Measurements from ENCODE around the gene GPR17. TPM values are rescaled to one million over a fixed set of nuclear protein-coding genes. Genes with fewer than 3 reads are reported as not detected.
A peak's percentile ranks its signal among the peaks of the same experiment; 100 is the strongest.

Gene GPR17
- total and polyA plus RNA-seq, 4 donors, result 0.03 to 0.14 (median 0.07) TPM; not detected in 1

DNA sequence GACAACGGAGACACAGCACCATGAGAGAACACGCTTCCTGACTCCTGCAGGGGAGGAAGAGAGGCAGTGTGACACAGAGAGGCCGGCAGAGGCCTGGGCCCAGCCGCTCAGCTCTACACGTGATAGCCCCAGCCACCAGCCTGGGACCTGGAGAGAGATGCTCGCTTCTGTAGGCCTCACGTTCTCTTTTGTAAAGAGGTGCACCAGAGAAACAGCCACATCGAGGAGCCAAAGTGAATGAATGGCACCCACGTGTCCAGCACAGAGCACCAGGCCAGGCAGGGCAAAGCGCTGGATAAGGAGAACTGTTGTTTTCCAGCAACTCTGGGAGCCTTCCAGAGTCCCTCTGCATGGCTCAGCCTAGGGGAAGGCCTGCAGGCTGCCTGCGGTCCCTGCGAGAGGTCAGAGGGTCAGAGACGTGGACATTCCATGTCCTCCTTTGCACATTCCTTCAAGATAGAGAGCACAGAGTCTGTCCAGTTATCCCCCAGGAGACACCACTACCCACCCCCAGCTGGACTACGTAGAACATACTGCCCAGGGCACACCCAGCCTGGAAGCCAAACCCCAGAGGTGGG is 15.2 kb downstream of the GPR17 start:
- peaks cover 23 to 47% (median 37%) of the 10 kb centered on the region in 4 donors for H3K4me1 ChIP-seq (ENCODE audit: control insufficient read depth in 4 of 4, insufficient read depth in 4 of 4, low read length in 3 of 4)
- no peaks in the 10 kb centered on the region for H3K27me3 ChIP-seq (ENCODE audit: control insufficient read depth in 4 of 4, insufficient read depth in 4 of 4, low read length in 3 of 4)
- no peaks in the 10 kb centered on the region for H3K9me3 ChIP-seq (ENCODE audit: control insufficient read depth in 4 of 4, low read length in 3 of 4)
- no peak overlapping the region for H3K4me3 ChIP-seq (ENCODE audit: low read depth in 1 of 3, low read length in 3 of 3)
- TF ChIP-seq NR2F2 (IDR thresholded peaks at IDR 0.05), result peak; percentile 84
- TF ChIP-seq RXRA (IDR thresholded peaks at IDR 0.05), result no peak
- H3K9ac ChIP-seq (ENCODE audit: low read depth in 1 of 2, low read length in 2 of 2), result no peak overlapping the region
- H3K27ac ChIP-seq (ENCODE audit: low read depth in 1 of 2, low read length in 2 of 2), result no peak overlapping the region
- H3K36me3 ChIP-seq (ENCODE audit: control insufficient read depth in 4 of 4, insufficient read depth in 3 of 4, low read depth in 1 of 4, low read length in 3 of 4), result no peaks in the 10 kb centered on the region
- 81% methylated on average over 14 of the region's 14 CpGs for WGBS
- no peak for DNase-seq (ENCODE audit: low spot score)

DNA sequence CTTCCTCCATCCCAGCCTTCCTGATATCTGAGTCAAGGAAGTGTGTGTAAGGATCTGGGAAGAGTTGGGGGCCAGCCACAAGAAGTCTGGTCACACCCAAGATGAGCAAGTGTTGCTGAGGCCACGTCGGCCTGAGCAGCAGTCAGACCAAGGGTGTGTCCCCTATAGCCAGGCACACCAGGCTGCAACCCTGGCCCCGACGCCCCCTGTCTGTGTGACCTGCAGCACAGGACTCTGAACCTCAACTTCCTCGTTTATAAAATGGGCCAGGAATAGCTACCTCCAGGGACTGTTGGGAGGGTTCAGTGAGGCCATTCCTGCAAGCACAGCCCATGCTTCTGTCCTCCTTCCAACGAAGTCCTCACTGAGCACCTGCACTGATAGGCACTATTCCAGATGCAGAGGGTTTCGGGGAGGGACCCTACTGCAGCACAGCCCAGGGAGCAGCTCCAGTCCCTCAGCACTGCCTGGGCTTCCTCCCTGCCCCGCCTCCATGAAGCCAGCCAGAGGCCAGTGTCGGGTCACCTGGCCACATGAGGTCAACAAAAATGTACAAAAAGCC is 16.1 kb downstream of the GPR17 start:
- TF ChIP-seq NR2F2 (IDR thresholded peaks at IDR 0.05), result peak; percentile 12
- no peak for TF ChIP-seq FOXA2 (IDR thresholded peaks at IDR 0.05)
- peak in 1 of 2 donors; percentile 67 for TF ChIP-seq RXRA (IDR thresholded peaks at IDR 0.05)
- no peak for TF ChIP-seq YY1 (IDR thresholded peaks at IDR 0.05)
- no peak for TF ChIP-seq TAF1 (conservative IDR thresholded peaks at IDR 0.05)
- TF ChIP-seq SP1 (IDR thresholded peaks at IDR 0.05), result no peak
- TF ChIP-seq, protein P1, sequence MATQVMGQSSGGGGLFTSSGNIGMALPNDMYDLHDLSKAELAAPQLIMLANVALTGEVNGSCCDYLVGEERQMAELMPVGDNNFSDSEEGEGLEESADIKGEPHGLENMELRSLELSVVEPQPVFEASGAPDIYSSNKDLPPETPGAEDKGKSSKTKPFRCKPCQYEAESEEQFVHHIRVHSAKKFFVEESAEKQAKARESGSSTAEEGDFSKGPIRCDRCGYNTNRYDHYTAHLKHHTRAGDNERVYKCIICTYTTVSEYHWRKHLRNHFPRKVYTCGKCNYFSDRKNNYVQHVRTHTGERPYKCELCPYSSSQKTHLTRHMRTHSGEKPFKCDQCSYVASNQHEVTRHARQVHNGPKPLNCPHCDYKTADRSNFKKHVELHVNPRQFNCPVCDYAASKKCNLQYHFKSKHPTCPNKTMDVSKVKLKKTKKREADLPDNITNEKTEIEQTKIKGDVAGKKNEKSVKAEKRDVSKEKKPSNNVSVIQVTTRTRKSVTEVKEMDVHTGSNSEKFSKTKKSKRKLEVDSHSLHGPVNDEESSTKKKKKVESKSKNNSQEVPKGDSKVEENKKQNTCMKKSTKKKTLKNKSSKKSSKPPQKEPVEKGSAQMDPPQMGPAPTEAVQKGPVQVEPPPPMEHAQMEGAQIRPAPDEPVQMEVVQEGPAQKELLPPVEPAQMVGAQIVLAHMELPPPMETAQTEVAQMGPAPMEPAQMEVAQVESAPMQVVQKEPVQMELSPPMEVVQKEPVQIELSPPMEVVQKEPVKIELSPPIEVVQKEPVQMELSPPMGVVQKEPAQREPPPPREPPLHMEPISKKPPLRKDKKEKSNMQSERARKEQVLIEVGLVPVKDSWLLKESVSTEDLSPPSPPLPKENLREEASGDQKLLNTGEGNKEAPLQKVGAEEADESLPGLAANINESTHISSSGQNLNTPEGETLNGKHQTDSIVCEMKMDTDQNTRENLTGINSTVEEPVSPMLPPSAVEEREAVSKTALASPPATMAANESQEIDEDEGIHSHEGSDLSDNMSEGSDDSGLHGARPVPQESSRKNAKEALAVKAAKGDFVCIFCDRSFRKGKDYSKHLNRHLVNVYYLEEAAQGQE (IDR thresholded peaks at IDR 0.05), result no peak
- Histone ChIP-seq H3K27me3 (ENCODE audit: control insufficient read depth in 4 of 4, insufficient read depth in 4 of 4, low read length in 3 of 4) (no peaks in the 10 kb centered on the region), H3K9me3 (ENCODE audit: control insufficient read depth in 4 of 4, low read length in 3 of 4) (no peaks in the 10 kb centered on the region), H3K36me3 (ENCODE audit: control insufficient read depth in 4 of 4, insufficient read depth in 3 of 4, low read depth in 1 of 4, low read length in 3 of 4) (no peaks in the 10 kb centered on the region), H3K4me1 (ENCODE audit: control insufficient read depth in 4 of 4, insufficient read depth in 4 of 4, low read length in 3 of 4) (peaks cover 23 to 55% (median 40%) of the 10 kb centered on the region in 4 donors), H3K9ac (ENCODE audit: low read depth in 1 of 2, low read length in 2 of 2) (no peak overlapping the region), H3K4me3 (ENCODE audit: low read depth in 1 of 3, low read length in 3 of 3) (no peak overlapping the region), H3K27ac (ENCODE audit: low read depth in 1 of 2, low read length in 2 of 2) (no peak overlapping the region)
- 42% methylated on average over 9 of the region's 9 CpGs for WGBS
- no peak for DNase-seq (ENCODE audit: low spot score)

DNA sequence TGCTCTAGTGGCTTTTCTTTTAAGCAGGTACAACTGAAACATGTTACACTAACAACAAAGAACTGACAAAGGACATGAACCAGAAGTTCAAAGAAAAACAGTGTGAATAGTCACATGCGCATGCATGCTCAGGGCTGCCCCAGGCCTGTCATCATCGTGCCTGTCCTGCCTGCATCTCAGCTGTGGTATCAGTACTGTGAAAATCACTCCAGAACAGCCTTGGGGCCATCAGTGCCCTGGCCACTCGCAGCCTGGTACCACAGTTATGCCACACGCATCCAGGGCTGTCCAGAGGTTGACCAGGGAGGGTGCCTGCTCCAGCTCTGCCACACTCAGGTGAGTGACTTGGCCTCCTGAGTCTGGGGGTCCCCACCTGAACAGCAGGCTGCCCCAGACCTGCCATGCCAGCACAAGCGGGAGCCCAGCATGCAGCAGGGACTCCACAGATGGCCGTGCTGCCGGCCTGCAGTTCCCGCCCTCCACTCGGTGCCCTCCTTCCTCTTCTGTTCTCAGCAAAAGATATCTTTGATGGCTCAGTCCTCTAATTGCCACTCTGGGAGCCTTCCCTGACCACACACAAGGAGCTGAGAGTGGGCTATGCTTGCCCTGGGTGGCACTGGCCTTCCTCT is 17.1 kb downstream of the GPR17 start:
- TF ChIP-seq HNF4G (IDR thresholded peaks at IDR 0.05), result no peak
- peak in 1 of 2 donors; percentile 29 for TF ChIP-seq RXRA (IDR thresholded peaks at IDR 0.05)
- Histone ChIP-seq H3K27ac (ENCODE audit: low read depth in 1 of 2, low read length in 2 of 2) (peak overlapping the region in 1 of 2 donors; percentile 52), H3K36me3 (ENCODE audit: control insufficient read depth in 4 of 4, insufficient read depth in 3 of 4, low read depth in 1 of 4, low read length in 3 of 4) (no peaks in the 10 kb centered on the region), H3K9ac (ENCODE audit: low read depth in 1 of 2, low read length in 2 of 2) (no peak overlapping the region), H3K4me3 (ENCODE audit: low read depth in 1 of 3, low read length in 3 of 3) (no peak overlapping the region), H3K27me3 (ENCODE audit: control insufficient read depth in 4 of 4, insufficient read depth in 4 of 4, low read length in 3 of 4) (no peaks in the 10 kb centered on the region), H3K9me3 (ENCODE audit: control insufficient read depth in 4 of 4, low read length in 3 of 4) (no peaks in the 10 kb centered on the region), H3K4me1 (ENCODE audit: control insufficient read depth in 4 of 4, insufficient read depth in 4 of 4, low read length in 3 of 4) (peaks cover 23 to 55% (median 40%) of the 10 kb centered on the region in 4 donors)
- WGBS, result 41% methylated on average over 9 of the region's 9 CpGs
- DNase-seq (ENCODE audit: low spot score), result no peak

All from liver (tissue), 9 donors.